Esophagus muscularis mucosa (tissue), 3 donors: ENCODE results near the gene CHAF1A.

ENCODE experiments used
- POLR2AphosphoS5 ChIP-seq, 2 donors: sonication (generic); formaldehyde crosslinking; IDR thresholded peaks; one replicate each; pipeline ENCODE4 v1.6.1; 2017; ENCODE audit warnings: antibody characterized with exemption in 2 of 2
- TF ChIP-seq, protein P1 (sequence below), 3 experiments: fragments of 200-600 bp in 2 of 3; fragments of 450-650 bp in 1 of 3; sonication (generic) in 2 of 3; IDR thresholded peaks; one replicate each; pipeline ENCODE4 v1.5.1; 2017 to 2019; ENCODE audit warnings: antibody characterized with exemption in 3 of 3, mild to moderate bottlenecking in 2 of 3, moderate library complexity in 1 of 3

DNA sequence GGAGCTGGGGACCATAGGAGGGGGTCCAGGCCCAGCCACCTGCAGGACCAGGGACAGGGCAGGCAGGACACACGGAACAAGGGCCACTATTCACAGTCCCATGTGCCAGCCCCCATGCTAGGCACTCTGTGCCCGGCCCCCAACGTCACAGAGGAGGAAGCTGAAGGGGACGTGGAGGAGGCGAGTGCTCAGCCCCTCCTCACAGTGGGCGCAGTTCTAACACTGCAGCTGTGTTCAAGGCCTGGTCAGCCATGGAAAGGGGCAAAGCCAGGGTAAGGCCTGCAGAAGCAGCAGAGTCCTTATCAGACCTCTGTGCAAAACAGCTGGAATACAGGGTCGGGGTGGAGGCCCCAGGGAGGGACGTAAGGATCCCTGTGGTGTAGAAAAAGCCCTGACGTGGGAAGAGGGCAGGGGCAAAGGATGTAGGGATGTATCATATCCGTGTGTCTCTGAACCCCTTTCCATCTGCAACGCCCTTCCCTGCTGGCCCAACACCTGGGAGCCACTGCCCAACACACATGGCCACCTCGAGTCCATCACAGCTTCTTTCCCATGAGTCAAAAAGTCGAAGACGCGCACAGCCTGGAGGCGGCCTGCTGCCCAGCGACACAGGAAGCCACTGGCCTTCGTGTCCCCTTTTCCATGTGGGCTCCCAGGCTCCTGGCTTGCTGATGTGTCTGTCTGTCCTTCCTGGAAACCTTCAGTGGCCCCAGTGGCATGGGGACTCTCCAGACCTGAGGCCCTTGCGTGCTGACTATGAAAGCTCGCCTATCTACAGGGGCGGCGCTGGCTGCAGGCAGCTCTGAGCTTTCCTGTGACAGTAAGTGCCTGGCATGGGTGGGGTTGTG, 30.1 kb upstream of the CHAF1A start:
- TF ChIP-seq, protein P1, sequence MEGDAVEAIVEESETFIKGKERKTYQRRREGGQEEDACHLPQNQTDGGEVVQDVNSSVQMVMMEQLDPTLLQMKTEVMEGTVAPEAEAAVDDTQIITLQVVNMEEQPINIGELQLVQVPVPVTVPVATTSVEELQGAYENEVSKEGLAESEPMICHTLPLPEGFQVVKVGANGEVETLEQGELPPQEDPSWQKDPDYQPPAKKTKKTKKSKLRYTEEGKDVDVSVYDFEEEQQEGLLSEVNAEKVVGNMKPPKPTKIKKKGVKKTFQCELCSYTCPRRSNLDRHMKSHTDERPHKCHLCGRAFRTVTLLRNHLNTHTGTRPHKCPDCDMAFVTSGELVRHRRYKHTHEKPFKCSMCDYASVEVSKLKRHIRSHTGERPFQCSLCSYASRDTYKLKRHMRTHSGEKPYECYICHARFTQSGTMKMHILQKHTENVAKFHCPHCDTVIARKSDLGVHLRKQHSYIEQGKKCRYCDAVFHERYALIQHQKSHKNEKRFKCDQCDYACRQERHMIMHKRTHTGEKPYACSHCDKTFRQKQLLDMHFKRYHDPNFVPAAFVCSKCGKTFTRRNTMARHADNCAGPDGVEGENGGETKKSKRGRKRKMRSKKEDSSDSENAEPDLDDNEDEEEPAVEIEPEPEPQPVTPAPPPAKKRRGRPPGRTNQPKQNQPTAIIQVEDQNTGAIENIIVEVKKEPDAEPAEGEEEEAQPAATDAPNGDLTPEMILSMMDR (IDR thresholded peaks at IDR 0.05), result no peak
- no peak for TF ChIP-seq POLR2AphosphoS5 (IDR thresholded peaks at IDR 0.05)
